Measurements from ENCODE around the gene CHN1. TPM values are rescaled to one million over a fixed set of nuclear protein-coding genes. Genes with fewer than 3 reads are reported as not detected.

The CHN1 gene
- total RNA-seq, 2 experiments from 2014 or later, result 5.3 to 5.6 TPM

DNA sequence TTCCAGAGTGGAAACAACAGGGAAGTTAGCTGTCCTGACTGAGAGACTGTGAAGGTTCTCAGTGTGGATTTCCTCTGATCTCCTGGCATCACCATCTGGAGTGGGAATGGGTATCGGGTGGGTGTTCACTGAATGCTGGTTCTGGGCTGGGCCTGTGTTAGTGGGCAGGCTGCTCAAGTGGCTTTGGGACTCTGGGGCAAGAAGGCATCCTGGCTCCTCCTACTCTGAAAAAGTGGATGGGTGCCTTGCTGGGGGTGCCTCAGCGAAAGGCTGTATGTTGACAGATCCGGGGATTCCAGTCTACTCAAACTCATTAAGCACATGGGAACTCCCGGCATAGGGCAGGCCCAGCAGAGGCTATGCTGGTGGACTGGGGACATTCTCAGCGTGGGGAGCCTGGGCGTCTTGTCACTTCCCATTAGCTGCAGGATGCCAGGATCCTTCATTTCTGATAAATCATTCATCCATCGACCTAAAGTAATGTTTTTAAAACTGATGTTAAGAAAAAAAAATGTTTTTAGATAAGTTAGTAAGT, 213.4 kb downstream of the CHN1 start:
- Histone ChIP-seq H3K4me3 (ENCODE audit: low read length) (no peak overlapping the region), H3K27ac (ENCODE audit: low read depth in 1 of 2, low read length in 2 of 2) (no peak overlapping the region), H3K9me3 (ENCODE audit: control insufficient read depth in 1 of 2, insufficient read depth in 1 of 2, low read length in 2 of 2) (no peaks in the 10 kb centered on the region), H3K4me1 (ENCODE audit: insufficient read depth, low read length) (peaks cover 14% of the 10 kb centered on the region), H3K36me3 (ENCODE audit: insufficient read depth, low read length) (no peaks in the 10 kb centered on the region), H3K27me3 (ENCODE audit: control insufficient read depth in 1 of 2, insufficient read depth in 2 of 2, low read length in 2 of 2) (no peaks in the 10 kb centered on the region)
- ATAC-seq (ENCODE audit: poor library complexity) (no peak), DNase-seq (no peak)
- POLR2A ChIA-PET, result interaction anchor here (0.6 kb wide), 1 partner anchor 621 kb away, joined by 3 read pairs; no protein-coding TSS in a partner anchor
- intact Hi-C loops (cut with DNase I, micrococcal nuclease), result no loop called here
- CTCF ChIA-PET, result interaction anchor here (1.0 kb wide), 1 partner anchor 198 kb away, joined by 3 read pairs; no protein-coding TSS in a partner anchor
- TF ChIP-seq, protein P1, sequence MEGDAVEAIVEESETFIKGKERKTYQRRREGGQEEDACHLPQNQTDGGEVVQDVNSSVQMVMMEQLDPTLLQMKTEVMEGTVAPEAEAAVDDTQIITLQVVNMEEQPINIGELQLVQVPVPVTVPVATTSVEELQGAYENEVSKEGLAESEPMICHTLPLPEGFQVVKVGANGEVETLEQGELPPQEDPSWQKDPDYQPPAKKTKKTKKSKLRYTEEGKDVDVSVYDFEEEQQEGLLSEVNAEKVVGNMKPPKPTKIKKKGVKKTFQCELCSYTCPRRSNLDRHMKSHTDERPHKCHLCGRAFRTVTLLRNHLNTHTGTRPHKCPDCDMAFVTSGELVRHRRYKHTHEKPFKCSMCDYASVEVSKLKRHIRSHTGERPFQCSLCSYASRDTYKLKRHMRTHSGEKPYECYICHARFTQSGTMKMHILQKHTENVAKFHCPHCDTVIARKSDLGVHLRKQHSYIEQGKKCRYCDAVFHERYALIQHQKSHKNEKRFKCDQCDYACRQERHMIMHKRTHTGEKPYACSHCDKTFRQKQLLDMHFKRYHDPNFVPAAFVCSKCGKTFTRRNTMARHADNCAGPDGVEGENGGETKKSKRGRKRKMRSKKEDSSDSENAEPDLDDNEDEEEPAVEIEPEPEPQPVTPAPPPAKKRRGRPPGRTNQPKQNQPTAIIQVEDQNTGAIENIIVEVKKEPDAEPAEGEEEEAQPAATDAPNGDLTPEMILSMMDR (IDR thresholded peaks at IDR 0.05), result no peak
- Mint-ChIP-seq H3K36me3 (ENCODE audit: low read depth) (no peaks in the 10 kb centered on the region), H3K4me3 (no peak overlapping the region), H3K27ac (no peak overlapping the region), H3K4me1 (ENCODE audit: low read depth) (peaks cover 9% of the 10 kb centered on the region), H3K9me3 (no peaks in the 10 kb centered on the region), H3K27me3 (no peaks in the 10 kb centered on the region)

DNA sequence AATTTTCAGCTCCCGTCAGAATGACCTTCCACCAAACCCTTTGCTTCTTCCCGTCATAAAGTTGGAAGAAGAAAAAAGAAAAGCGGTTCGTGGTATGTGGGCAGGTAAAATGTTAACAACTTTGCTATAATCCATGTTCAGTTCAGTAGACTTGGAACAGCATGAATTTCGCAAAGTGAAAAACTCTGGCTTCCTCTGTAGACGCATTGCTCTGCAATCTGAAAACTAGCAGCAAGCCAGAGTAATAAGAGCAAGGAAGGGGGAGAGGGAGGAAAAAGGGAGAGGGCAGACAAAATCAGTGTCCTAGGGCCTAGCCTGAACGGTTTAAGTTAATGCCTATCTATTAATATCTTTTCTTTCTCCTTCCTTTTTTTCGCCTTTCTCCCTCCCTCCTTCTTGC, 214.2 kb downstream of the CHN1 start:
- POLR2A ChIA-PET, result no interaction called here
- Mint-ChIP-seq H3K4me1 (ENCODE audit: low read depth) (peaks cover 9% of the 10 kb centered on the region), H3K36me3 (ENCODE audit: low read depth) (no peaks in the 10 kb centered on the region), H3K27ac (no peak overlapping the region), H3K4me3 (no peak overlapping the region), H3K9me3 (no peaks in the 10 kb centered on the region), H3K27me3 (no peaks in the 10 kb centered on the region)
- TF ChIP-seq, protein P1 (IDR thresholded peaks at IDR 0.05), result no peak
- intact Hi-C loops (cut with DNase I, micrococcal nuclease), result no loop called here
- DNase-seq, result no peak
- Histone ChIP-seq H3K4me1 (ENCODE audit: insufficient read depth, low read length) (peaks cover 14% of the 10 kb centered on the region), H3K9me3 (ENCODE audit: control insufficient read depth in 1 of 2, insufficient read depth in 1 of 2, low read length in 2 of 2) (no peaks in the 10 kb centered on the region), H3K27me3 (ENCODE audit: control insufficient read depth in 1 of 2, insufficient read depth in 2 of 2, low read length in 2 of 2) (no peaks in the 10 kb centered on the region), H3K4me3 (ENCODE audit: low read length) (no peak overlapping the region), H3K36me3 (ENCODE audit: insufficient read depth, low read length) (no peaks in the 10 kb centered on the region), H3K27ac (ENCODE audit: low read depth in 1 of 2, low read length in 2 of 2) (no peak overlapping the region)
- CTCF ChIA-PET, result no interaction called here
- ATAC-seq (ENCODE audit: poor library complexity), result no peak

DNA sequence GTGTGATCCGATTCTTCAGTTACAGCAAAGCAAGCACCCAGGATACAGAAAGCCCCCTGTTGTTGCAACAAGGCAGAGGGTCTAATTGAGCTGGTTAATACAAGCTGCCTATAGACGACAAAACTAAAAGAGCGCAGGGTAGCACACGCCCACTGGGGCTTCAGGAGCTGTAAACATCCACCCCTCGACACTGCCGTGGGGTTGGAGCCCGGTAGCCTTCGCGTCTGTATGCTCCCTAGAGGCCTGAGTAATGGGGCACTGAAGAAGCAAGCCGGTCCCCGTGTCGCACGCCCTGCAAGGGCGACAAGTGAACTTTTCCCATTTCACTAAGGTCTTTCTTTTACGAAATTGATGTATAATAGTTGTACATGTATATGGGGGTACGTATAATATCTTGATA, 216.2 kb downstream of the CHN1 start:
- CTCF ChIA-PET, result interaction anchor here (0.8 kb wide), 1 partner anchor 17 kb away, joined by 3 read pairs; no protein-coding TSS in a partner anchor
- no peaks in the 10 kb centered on the region for H3K27me3 Mint-ChIP-seq
- no peak overlapping the region for H3K4me3 Mint-ChIP-seq
- H3K9me3 ChIP-seq (ENCODE audit: control insufficient read depth in 1 of 2, insufficient read depth in 1 of 2, low read length in 2 of 2), result no peaks in the 10 kb centered on the region
- no peaks in the 10 kb centered on the region for H3K27me3 ChIP-seq (ENCODE audit: control insufficient read depth in 1 of 2, insufficient read depth in 2 of 2, low read length in 2 of 2)
- intact Hi-C loops (cut with DNase I, micrococcal nuclease), result no loop called here
- H3K4me3 ChIP-seq (ENCODE audit: low read length), result no peak overlapping the region
- TF ChIP-seq, protein P1 (IDR thresholded peaks at IDR 0.05), result no peak
- no peak overlapping the region for H3K27ac Mint-ChIP-seq
- no peak overlapping the region for H3K27ac ChIP-seq (ENCODE audit: low read depth in 1 of 2, low read length in 2 of 2)
- no peak for DNase-seq
- H3K9me3 Mint-ChIP-seq, result no peaks in the 10 kb centered on the region
- peaks cover 9% of the 10 kb centered on the region for H3K4me1 Mint-ChIP-seq (ENCODE audit: low read depth)
- no peaks in the 10 kb centered on the region for H3K36me3 Mint-ChIP-seq (ENCODE audit: low read depth)
- ATAC-seq (ENCODE audit: poor library complexity), result no peak
- POLR2A ChIA-PET, result no interaction called here
- peaks cover 14% of the 10 kb centered on the region for H3K4me1 ChIP-seq (ENCODE audit: insufficient read depth, low read length)
- no peaks in the 10 kb centered on the region for H3K36me3 ChIP-seq (ENCODE audit: insufficient read depth, low read length)

All from CD4-positive, alpha-beta T cell (primary cell).